Left kidney (tissue), 2 donors: ENCODE measurements around the gene LSM3. TPM values are rescaled to one million over a fixed set of nuclear protein-coding genes. Genes with fewer than 3 reads are reported as not detected.
"Not testable (repeated sequence)": the region's sequence is repeated elsewhere in the genome, so short reads cannot be mapped to it uniquely, and the experiment has no call there.

Source experiments
- DNase-seq: peaks from one replicate; pipeline ENCODE4 v3.0.0-alpha.2; 2013
- polyA plus RNA-seq: library from polyadenylated mRNA; unstranded; fragments of 120-200 nt; gene quantifications from one replicate; pipeline ENCODE4 v1.2.1, GENCODE V29; 2013; ENCODE audit not compliant: insufficient read length

The LSM3 gene
- polyA plus RNA-seq, 1 donor, result 16.4 TPM

GRCh38 chr3:14221902-14222301 lies 43.3 kb downstream of the LSM3 start:
- no peak for DNase-seq

DNA sequence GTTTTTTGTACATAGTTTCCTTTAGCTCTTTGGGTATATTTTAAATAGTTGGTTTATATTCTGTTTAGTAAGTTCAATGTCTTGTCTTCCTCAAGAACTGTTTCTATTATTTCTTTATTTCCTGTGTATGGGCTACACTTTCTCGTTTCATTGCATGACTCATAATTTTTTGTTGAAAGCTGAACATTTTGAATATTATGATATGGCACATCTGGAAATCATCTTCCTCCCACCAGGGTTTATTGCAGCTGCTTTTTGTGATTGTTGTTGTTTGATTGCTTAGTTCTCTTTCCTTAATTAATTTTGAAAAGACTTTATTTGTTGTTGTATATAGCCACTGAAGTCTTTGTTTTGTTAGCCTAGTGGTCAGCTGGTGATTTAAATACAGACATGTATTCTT lies 43.8 kb downstream of the LSM3 start:
- no peak for DNase-seq

DNA sequence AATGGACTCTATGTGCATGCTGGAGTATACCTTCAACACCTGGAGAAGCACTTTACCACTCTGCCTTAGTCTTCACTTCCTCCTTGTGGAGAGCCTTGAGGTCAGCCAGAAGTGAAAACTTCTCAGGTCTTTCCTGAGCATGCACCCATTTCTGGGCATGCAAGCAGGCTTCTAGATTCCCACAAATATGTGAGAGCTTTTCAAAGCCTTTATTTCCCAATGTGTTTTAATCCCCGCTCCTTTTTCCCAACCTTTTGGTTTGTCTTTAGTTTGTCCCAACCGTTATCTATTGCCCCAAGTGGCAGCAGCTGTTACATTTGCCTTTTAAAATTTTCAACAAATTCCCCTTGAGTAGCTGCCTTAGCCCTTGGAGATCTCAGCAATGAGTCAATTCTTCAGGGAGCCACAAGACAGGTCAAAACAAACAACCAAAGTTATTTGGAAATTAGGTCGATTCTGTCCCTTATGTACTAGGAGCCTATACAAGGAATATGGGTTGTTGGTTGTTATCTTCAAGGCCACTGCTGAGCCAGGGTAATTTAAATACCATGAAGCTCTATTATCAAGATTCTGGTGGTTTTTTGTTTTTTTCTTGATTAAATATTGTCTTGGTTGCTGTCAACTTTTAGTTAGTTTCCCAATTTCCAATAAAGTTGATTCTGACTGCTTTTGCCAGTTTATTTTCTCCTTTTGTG lies 44.4 kb downstream of the LSM3 start:
- DNase-seq, result no peak

DNA sequence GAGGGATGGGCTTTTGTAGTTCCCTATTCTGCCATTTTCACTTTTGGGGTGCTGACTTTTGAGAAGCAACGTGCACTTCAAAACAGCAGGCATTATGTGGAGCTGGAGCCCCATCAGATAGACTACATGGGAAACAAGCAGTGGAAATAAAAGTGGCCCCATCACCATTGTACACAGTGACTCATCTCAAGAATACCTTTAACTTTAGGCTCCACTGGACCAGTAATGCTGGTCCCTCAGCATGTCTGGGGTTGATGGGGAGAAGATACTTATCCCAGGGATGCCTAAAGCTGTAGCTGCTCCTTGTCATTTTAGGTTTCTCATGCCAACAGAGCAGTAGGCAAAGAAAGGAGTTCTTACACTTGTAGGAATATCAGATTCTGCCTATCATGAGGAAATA lies 45.0 kb downstream of the LSM3 start:
- DNase-seq, result no peak

- DNase-seq, result no peak
Observed at GRCh38 chr3:14224895-14225294, 46.3 kb downstream of the LSM3 start.

GRCh38 chr3:14225421-14225820 lies 46.8 kb downstream of the LSM3 start:
- no peak for DNase-seq

DNA sequence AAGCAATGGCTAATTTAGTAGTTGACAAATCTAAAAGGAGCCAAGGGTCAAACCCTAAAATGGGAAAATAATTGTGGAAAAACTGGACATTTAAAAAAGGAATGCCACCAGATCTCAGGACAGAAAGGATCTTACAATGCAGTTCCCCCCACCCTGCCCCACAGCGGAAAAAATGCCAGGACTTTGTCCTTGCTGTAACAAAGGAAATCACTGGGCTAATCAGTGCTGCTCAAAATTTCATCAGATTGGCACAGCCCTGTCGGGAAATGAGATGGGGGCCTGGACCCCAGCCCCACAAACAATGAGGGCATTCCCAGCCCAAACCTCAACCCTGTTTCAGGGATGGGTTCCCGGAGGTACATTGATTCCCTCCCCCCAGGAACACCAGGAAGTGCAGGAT lies 47.7 kb downstream of the LSM3 start:
- DNase-seq, result not testable (repeated sequence)

DNA sequence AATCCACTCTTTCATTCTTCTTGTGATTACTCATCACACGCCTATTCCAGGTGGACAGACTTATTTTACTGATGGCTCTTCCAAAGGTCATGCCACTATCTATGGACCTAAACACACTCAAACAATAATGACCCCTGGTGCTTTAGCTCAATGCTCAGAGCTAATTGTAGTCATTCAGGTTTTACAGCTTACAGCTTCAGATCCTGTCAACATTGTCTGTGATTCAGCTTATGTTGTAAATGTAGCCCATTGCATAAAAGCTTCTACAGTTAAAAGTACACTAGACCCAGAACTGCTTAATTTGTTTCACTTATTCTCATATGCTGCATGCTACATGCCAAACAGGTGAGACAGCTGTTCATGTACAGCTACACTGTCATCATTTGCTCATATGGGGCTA lies 49.2 kb downstream of the LSM3 start:
- DNase-seq, result no peak

DNA sequence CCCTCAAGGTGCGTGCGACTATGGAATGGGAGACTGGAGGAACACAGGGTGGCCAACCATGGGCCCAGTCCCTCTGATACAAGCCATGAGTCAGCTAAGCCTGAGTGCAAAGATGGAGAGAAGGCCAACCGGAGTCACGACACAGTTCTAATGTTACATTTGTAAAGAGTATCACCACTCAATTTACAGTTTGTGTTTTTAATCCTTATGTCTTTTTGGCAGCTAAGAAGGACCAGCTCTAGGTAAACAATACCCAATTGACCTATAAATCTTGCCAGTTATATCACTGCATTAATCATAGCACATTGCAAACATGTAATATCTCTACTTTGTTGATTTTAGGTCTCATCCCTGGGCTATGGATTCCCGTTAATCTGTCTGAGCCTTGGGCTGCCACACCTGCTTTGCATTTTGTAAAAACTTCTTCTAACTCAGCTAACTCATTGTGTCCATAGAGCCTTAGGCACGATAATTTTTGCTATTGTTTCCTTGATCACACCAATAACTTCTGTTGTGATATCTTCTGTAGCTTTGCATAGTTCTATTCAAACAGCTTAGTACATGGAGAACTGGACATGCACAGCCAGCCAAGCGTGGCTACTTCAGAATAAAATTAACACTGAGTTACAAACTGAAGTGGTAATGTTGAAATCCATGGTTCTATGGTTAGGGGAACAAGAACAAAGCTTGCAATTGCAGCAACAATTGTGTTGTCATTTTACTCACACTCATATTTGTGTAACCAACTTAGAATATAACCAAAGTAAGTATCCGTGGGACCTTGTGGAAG lies 50.3 kb downstream of the LSM3 start:
- no peak for DNase-seq

DNA sequence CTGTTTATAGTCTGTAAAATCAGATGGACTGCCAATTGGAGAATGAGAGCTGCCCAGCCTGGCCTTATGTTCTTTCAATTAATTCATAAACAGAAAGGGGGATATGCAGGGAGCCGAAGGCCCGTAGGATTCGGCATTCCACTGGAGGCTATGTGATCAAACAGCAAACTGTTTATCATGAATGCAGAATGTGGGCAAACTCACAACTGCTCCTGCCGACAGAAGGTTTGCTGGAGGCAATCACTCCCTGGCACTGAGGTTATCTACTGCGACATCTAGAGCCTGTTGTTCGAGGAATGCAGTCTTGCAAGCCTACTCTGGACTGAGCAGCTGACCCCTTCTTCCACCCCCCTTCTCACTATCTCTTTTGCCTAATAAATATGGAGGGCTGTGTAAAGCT lies 51.1 kb downstream of the LSM3 start:
- DNase-seq, result not testable (repeated sequence)

- DNase-seq, result no peak
Observed at GRCh38 chr3:14230729-14231128, 52.1 kb downstream of the LSM3 start.

GRCh38 chr3:14231145-14231990 lies 52.8 kb downstream of the LSM3 start:
- no peak for DNase-seq

DNA sequence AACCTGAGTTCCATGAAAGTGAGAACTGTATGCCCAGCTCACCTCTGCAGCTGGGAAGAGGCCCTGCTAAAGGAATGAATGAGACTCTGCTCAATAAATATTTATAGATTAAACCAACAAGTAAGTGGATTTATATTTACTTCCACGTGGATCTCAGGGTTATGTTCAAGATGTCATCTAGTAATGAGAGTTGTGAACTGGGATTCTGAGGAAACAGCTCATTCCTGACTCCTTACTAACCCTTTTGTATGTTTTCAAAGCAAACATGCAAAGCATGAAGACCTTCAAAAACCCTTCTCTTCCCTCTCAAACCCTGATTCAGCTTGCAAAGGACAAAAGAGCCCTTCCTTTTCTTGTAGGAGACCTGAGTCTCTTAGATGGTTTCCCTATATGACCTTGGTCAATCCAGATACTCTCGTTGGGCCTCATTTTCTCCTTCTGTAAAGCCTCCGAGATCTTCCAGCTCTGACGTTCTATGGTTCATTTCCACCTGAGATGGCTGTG lies 53.4 kb downstream of the LSM3 start:
- DNase-seq, result no peak

DNA sequence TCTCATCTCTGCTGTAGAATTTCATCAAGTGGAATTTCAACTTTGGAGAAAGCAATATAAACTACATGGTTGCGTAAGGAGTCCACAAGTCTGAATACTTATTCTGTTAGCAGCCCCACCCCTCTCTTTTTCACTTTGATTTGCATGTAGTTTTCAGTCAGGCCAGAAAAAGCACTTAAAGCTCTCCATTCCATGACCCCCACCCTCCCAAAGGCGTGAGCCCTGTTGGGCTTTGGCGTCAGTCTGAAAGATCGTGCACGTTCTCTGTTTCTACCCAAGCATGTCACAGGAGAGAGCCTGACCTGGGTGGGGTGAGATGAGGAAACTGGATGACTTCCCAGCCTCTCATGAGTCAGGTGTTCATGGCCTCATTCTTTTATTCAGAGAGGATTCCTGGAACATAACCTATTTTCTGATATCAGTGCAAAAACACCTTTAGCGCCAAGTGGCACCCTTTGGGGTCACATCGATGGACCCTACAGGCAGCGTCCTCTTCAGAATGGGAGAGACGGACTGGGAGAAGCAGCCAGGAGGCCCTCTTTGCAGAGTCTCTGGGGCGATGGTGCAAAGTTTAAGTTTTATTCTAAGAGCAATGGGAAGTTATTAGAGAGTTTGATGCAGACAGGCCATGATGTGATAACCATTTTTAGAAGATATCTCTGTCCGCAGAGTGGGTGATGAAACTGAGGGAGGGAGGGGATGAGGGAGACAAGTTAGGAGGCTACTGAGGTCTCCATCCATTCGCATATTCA lies 55.8 kb downstream of the LSM3 start:
- DNase-seq, result no peak

DNA sequence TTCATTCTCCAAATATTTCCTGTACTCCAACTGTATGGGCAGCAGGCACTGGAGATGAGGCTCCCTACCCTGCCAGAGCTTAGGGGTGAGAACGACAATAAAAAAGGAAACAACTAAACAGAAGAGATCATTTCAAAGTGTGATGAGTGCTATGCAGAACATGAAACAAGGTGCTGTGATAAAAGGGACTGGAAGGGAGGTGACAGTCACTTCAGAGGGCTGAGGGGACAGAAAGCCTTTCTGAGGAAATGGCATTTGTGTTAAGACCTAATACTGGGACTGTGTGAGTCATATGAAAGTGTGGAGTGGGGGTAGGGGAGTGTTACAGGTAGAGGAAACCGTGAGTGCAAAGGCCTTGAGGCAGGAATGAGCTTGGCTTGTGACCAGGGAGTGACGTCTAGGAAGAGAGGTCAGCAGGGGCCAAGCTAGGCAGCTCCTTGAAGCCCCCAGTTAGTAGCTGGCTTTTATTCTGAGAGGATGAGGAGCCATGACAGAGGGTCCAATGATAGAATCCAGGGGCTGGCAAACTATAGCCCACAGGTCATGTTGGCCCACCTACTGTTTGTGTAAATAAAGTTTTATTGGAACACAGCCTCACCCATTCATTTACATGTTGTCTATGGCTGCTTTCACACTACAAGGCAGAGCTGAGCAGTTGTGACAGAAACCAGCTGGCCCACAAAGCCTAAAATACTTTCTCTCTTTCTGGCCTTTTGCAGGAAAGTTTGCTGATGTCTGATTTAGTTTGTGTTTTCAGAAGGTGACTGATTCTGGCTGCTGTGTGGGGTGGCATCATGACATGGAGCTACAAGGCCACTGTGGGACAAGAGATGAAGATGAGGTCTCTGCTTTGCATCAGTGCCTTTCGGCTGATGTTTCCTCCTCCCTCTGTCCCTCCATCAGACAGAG lies 56.6 kb downstream of the LSM3 start:
- DNase-seq, result no peak

DNA sequence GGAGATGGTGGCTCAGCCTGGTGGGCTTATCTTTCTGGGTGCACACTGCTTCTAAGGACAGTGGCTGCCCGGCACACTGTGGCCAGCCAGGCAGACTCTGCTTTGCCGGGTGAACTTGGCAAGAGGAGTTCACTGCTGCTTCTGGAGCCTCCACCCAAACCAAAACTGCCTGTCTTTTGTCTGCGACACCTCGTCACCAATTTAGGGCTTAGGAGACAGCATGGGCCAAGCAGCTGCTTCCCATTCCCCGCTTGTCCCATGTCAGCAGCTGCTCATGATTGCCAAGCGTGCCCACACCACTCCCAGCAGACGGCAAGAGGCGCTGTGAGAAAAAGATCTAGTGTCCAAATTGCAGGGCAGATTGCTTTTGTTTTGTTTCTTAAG lies 57.3 kb downstream of the LSM3 start:
- DNase-seq, result no peak

DNA sequence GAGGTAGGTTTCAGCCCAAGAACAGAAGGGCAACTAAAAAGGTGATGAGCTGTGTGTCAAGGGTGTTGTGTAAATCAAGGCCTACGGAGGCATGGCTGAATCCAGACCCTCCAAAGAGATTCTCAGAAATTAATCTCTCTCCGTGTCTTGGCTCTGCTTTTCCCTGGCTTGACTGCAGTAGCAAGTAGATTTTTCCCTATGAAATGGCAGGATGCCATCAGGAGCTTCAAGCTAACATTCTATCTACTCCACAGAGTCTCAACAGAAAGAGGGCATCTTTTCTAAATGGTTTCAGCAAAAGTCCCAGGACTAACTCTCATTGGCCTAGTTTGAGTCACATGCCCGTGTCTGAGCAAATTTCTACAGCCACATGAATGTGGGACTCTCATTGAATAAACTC lies 58.3 kb downstream of the LSM3 start:
- no peak for DNase-seq

DNA sequence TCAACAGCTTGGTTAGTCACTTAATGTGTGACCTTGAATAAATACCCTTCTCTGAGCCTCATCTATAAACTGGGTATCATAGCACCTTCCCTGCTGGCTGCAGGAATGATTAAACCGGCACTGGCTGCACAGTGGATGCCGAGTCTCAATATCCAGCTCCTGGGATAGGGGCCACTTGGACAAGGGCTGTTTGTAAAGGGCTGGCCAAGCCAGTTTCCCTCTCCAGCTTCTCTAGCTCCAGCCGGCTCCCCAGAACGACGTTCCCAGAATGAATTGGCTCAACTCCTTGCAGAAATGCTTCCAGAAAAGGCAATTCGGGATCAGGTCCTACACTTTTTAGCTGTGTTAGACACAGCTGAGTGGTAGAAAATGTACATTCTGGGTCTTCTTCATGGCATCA lies 58.8 kb downstream of the LSM3 start:
- DNase-seq, result no peak

- DNase-seq, result no peak
Observed at GRCh38 chr3:14238356-14238755, 59.7 kb downstream of the LSM3 start.

- DNase-seq, result no peak
Observed at GRCh38 chr3:14238930-14239329, 60.3 kb downstream of the LSM3 start.

GRCh38 chr3:14239940-14240339 lies 61.3 kb downstream of the LSM3 start:
- DNase-seq, result no peak
